A549 (cell line): ENCODE results near the gene RRBP1. TPM values are rescaled to one million over a fixed set of nuclear protein-coding genes. Genes with fewer than 3 reads are reported as not detected.

Experiments used
- ATAC-seq, 2 experiments: fragments of 200-7000 bp in 1 of 2; fragments of >200 bp in 1 of 2; cut with Nextera tagmentation in 1 of 2; cut with Tn5 transposase in 1 of 2; 3 replicates each; pipeline versions ENCODE4 v1.8.0 to v1.9.1; 2018 to 2020; ENCODE audit warnings: mild to moderate bottlenecking in 1 of 2, moderate library complexity in 1 of 2
- CTCF ChIA-PET: fragments of 300-600 bp; sonication (Branson Sonifier 250); formaldehyde crosslinking; extraction: SDS; loops from one replicate; lab custom pipeline; 2021; ENCODE audit warnings: antibody characterized with exemption, inconsistent platforms; lab: Yijun Ruan, JAX
- POLR2A ChIA-PET: fragments of 350-600 bp; formaldehyde crosslinking; extraction: SDS; loops from one replicate; lab custom pipeline; 2021; ENCODE audit warnings: antibody characterized with exemption, inconsistent platforms; lab: Yijun Ruan, JAX
- DNase-seq, 2 experiments: peaks; one replicate each; pipeline versions ENCODE4 v3.0.0 to v3.0.0-alpha.2; 2011 to 2016; ENCODE audit warnings: low read depth in 1 of 2, low spot score in 1 of 2
- FAIRE-seq: peaks from 2 replicates; lab custom pipeline; 2011; peaks lifted over from hg19 to GRCh38; lab: Jason Lieb, UNC
- H3K27ac ChIP-seq, 2 experiments: fragments of >200 bp; sonication (Bioruptor Twin); formaldehyde crosslinking; 3 replicates each; pipeline ENCODE4 v1.5.1; 2016 to 2017
- H3K4me1 ChIP-seq: fragments of >200 bp; sonication (Bioruptor Twin); formaldehyde crosslinking; 3 replicates; pipeline ENCODE4 v1.6.1; 2016
- H3K4me2 ChIP-seq: fragments of >200 bp; sonication (Bioruptor Twin); formaldehyde crosslinking; 3 replicates; pipeline ENCODE4 v1.6.1; 2016
- H3K4me3 ChIP-seq: fragments of >200 bp; sonication (Bioruptor Twin); formaldehyde crosslinking; 3 replicates; pipeline ENCODE4 v1.5.1; 2016
- H3K9me3 ChIP-seq: fragments of >200 bp; sonication (Bioruptor Twin); formaldehyde crosslinking; 3 replicates; pipeline ENCODE4 v1.6.1; 2016
- CBX2 ChIP-seq: fragments of 200-600 bp; sonication (generic); IDR thresholded peaks from 2 replicates; pipeline ENCODE4 v1.6.1; 2016; ENCODE audit warnings: low read depth, mild to moderate bottlenecking, borderline replicate concordance
- CHD2 ChIP-seq: fragments of 150-350 bp; IDR thresholded peaks from 2 replicates; pipeline ENCODE4 v1.6.1; 2014; ENCODE audit warnings: low read length; ENCODE audit not compliant: partially characterized antibody
- CHD4 ChIP-seq: fragments of 200-600 bp; sonication (generic); IDR thresholded peaks from 2 replicates; pipeline ENCODE4 v1.6.1; 2016; ENCODE audit warnings: antibody characterized with exemption, mild to moderate bottlenecking, borderline replicate concordance
- CTCF ChIP-seq: fragments of >200 bp; sonication (Bioruptor Twin); formaldehyde crosslinking; IDR thresholded peaks from 3 replicates; pipeline ENCODE4 v1.5.1; 2016
- ELK1 ChIP-seq: fragments of 150-350 bp; IDR thresholded peaks from 2 replicates; pipeline ENCODE4 v1.6.1; 2014; ENCODE audit warnings: low read depth, mild to moderate bottlenecking, low read length
- ESRRA ChIP-seq: fragments of 150-350 bp; IDR thresholded peaks from 2 replicates; pipeline ENCODE4 v1.6.1; 2014; ENCODE audit warnings: mild to moderate bottlenecking, low read length, borderline replicate concordance
- HDAC2 ChIP-seq: fragments of 200-600 bp; sonication (generic); IDR thresholded peaks from 2 replicates; pipeline ENCODE4 v1.6.1; 2016
- HOXB13 ChIP-seq: fragments of 250-450 bp; sonication (Bioruptor Pico); IDR thresholded peaks from 2 replicates; pipeline ENCODE4 v1.5.0; 2020; ENCODE audit warnings: low read depth, mild to moderate bottlenecking, moderate library complexity
- JUNB ChIP-seq: fragments of >200 bp; sonication (Bioruptor Twin); formaldehyde crosslinking; IDR thresholded peaks from 2 replicates; pipeline ENCODE4 v1.6.1; 2016
- KDM1A ChIP-seq: fragments of 200-600 bp; sonication (generic); IDR thresholded peaks from 2 replicates; pipeline ENCODE4 v1.6.1; 2016; ENCODE audit warnings: low read depth, mild to moderate bottlenecking
- MAFK ChIP-seq: fragments of 450-650 bp; IDR thresholded peaks from 2 replicates; pipeline ENCODE4 v1.6.1; 2014; ENCODE audit not compliant: partially characterized antibody
- MYC ChIP-seq: IDR thresholded peaks from 2 replicates; pipeline ENCODE4 v1.6.1; 2012; ENCODE audit warnings: mild to moderate bottlenecking, inconsistent platforms, low read length, improper control_type of control experiment, borderline replicate concordance
- NPAS2 ChIP-seq: fragments of 250-450 bp; sonication (Bioruptor Pico); IDR thresholded peaks from 2 replicates; pipeline ENCODE4 v1.8.0; 2022; ENCODE audit warnings: mild to moderate bottlenecking, moderate library complexity, borderline replicate concordance
- PHF8 ChIP-seq: fragments of 200-600 bp; sonication (generic); IDR thresholded peaks from 2 replicates; pipeline ENCODE4 v1.6.1; 2016; ENCODE audit warnings: low read depth, mild to moderate bottlenecking, antibody characterized with exemption, moderate library complexity, borderline replicate concordance
- POLR2A ChIP-seq: IDR thresholded peaks from 2 replicates; pipeline ENCODE4 v1.6.1; 2012; ENCODE audit warnings: mild to moderate bottlenecking, low read length
- RAD21 ChIP-seq, 2 experiments: fragments of >200 bp in 1 of 2; sonication (Bioruptor Twin) in 1 of 2; formaldehyde crosslinking in 1 of 2; IDR thresholded peaks in 1 of 2; conservative IDR thresholded peaks in 1 of 2; 2 replicates in 1 of 2; 3 replicates in 1 of 2; pipeline ENCODE4 v1.6.1; 2012 to 2018; ENCODE audit warnings: inconsistent platforms in 1 of 2
- RCOR1 ChIP-seq: fragments of 150-350 bp; IDR thresholded peaks from 2 replicates; pipeline ENCODE4 v1.6.1; 2014; ENCODE audit warnings: antibody characterized with exemption, low read length, low read depth
- RNF2 ChIP-seq: fragments of 200-600 bp; sonication (generic); IDR thresholded peaks from 2 replicates; pipeline ENCODE4 v1.6.1; 2016; ENCODE audit warnings: low read depth, mild to moderate bottlenecking, antibody characterized with exemption, moderate library complexity, borderline replicate concordance
- SREBF2 ChIP-seq: fragments of 450-650 bp; IDR thresholded peaks from 2 replicates; pipeline ENCODE4 v1.6.1; 2014; ENCODE audit warnings: mild to moderate bottlenecking, moderate library complexity
- TP53 ChIP-seq: fragments of 250-450 bp; sonication (Bioruptor Pico); IDR thresholded peaks from 2 replicates; pipeline ENCODE4 v1.5.0; 2021; ENCODE audit warnings: mild to moderate bottlenecking, moderate library complexity
- ZC3H11A ChIP-seq: fragments of 450-650 bp; IDR thresholded peaks from 2 replicates; pipeline ENCODE4 v1.6.1; 2014; ENCODE audit warnings: antibody characterized with exemption, mild to moderate bottlenecking
- ZSCAN20 ChIP-seq: fragments of 250-450 bp; sonication (Bioruptor Pico); IDR thresholded peaks from 2 replicates; pipeline ENCODE4 v1.8.0; 2022; ENCODE audit warnings: mild to moderate bottlenecking, moderate library complexity
- WGBS: methylation state at CpG from one replicate; pipeline ENCODE4 v1.1.6; 2017; ENCODE audit errors: missing lambda C conversion rate; 5-methylcytosine and 5-hydroxymethylcytosine counted together
- polyA plus RNA-seq, 4 experiments: library from polyadenylated mRNA; depleted of rRNA in 3 of 4; stranded (reverse); fragments of >200 nt; fragmentation: RNase III in 1 of 4; extraction: RNeasy Plus Mini Kit Qiagen cat#74134 plus additional on column Dnase treatment in 1 of 4; gene quantifications; 2 replicates in 3 of 4; 3 replicates in 1 of 4; pipeline ENCODE4 v1.2.3, GENCODE V29; 2011 to 2017
- TF ChIP-seq, protein P1 (sequence below): fragments of 450-650 bp; IDR thresholded peaks from 2 replicates; pipeline ENCODE4 v1.6.1; 2014; ENCODE audit warnings: antibody characterized with exemption

The RRBP1 gene
- polyA plus RNA-seq, 2 of the 4 experiments (the other 2 are of a cell fraction), result 51.6 to 79.6 TPM

- TF ChIP-seq PHF8 (no peak), ZSCAN20 (no peak), MAFK (no peak), CHD4 (no peak), HOXB13 (no peak), SREBF2 (no peak), RNF2 (no peak), CTCF (no peak), MYC (no peak), RCOR1 (no peak), NPAS2 (CRISPR knock-in tag) (no peak), ESRRA (no peak), JUNB (no peak), ZC3H11A (no peak), KDM1A (no peak), TP53 (CRISPR knock-in tag) (no peak), CHD2 (no peak), CBX2 (no peak), HDAC2 (no peak), RAD21 (conservative IDR thresholded peaks at IDR 0.05 in 1 of 2, IDR thresholded peaks at IDR 0.05 in 1 of 2) (no peak)
- WGBS, result 96% methylated on average over 3 of the region's 3 CpGs
- Histone ChIP-seq H3K9me3 (no peaks in the 10 kb centered on the region), H3K27ac (no peak overlapping the region), H3K4me3 (no peak overlapping the region), H3K4me1 (peaks cover 9% of the 10 kb centered on the region), H3K4me2 (no peak overlapping the region)
- FAIRE-seq (no peak), DNase-seq (no peak), ATAC-seq (no peak)
- CTCF ChIA-PET, result interaction anchor here (0.5 to 1.7 kb wide), 6 partner anchors 11 to 328 kb away, joined by 3 to 9 read pairs (median 4); partner anchors contain the start of gene RRBP1
- POLR2A ChIA-PET, result no interaction called here
Measured at GRCh38 chr20:17668432-17668831, 13.6 kb downstream of the RRBP1 start.

GRCh38 chr20:17667445-17667844 is 14.6 kb downstream of the RRBP1 start:
- no peak for ATAC-seq
- CTCF ChIA-PET, result interaction anchor here (1.2 to 1.7 kb wide), 5 partner anchors 9 to 329 kb away, joined by 3 to 9 read pairs (median 5); partner anchors contain the start of gene RRBP1
- TF ChIP-seq ELK1, result no peak
- no peak for TF ChIP-seq TP53 (CRISPR knock-in tag)
- TF ChIP-seq, protein P1, sequence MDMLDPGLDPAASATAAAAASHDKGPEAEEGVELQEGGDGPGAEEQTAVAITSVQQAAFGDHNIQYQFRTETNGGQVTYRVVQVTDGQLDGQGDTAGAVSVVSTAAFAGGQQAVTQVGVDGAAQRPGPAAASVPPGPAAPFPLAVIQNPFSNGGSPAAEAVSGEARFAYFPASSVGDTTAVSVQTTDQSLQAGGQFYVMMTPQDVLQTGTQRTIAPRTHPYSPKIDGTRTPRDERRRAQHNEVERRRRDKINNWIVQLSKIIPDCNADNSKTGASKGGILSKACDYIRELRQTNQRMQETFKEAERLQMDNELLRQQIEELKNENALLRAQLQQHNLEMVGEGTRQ, result no peak
- TF ChIP-seq RAD21 (conservative IDR thresholded peaks at IDR 0.05 in 1 of 2, IDR thresholded peaks at IDR 0.05 in 1 of 2), result no peak
- TF ChIP-seq POLR2A, result no peak
- no peak for TF ChIP-seq HDAC2
- TF ChIP-seq, all 56 proteins: peak for 0
- Histone ChIP-seq H3K4me2 (no peak overlapping the region), H3K4me3 (no peak overlapping the region), H3K4me1 (peaks cover 11% of the 10 kb centered on the region), H3K9me3 (no peaks in the 10 kb centered on the region), H3K27ac (no peak overlapping the region)
- POLR2A ChIA-PET, result no interaction called here
- DNase-seq, result no peak
- no peak for FAIRE-seq
- 93% methylated on average over 3 of the region's 3 CpGs for WGBS
